Activated gamma-delta T cell treated with Interleukin-2 at 50 U/mL for 16 hours (primary cell): ENCODE measurements around the gene DENND1B.
A peak's percentile ranks its signal among the peaks of the same experiment; 100 is the strongest.

ENCODE experiments used
- DNase-seq: peaks from one replicate; pipeline ENCODE4 v3.0.0-alpha.2; 2020

Gene DENND1B

GRCh38 chr1:197775282-197776262 is at the start of gene DENND1B:
DENND1B (minus strand) TSS chr1:197775480; CDS start chr1:197775155, 325 bp downstream.
- DNase-seq = peak; percentile 77

- DNase-seq = no peak
Measured at GRCh38 chr1:197814306-197814705, 39.0 kb upstream of the DENND1B start.

GRCh38 chr1:197813741-197814140 is 38.5 kb upstream of the DENND1B start:
- no peak for DNase-seq

GRCh38 chr1:197811769-197812168 is 36.5 kb upstream of the DENND1B start:
- no peak for DNase-seq

- DNase-seq = no peak
Measured at GRCh38 chr1:197810812-197811211, 35.5 kb upstream of the DENND1B start.

GRCh38 chr1:197808880-197809279 is 33.6 kb upstream of the DENND1B start:
- no peak for DNase-seq

GRCh38 chr1:197807739-197808453 is 32.6 kb upstream of the DENND1B start:
- DNase-seq = no peak

GRCh38 chr1:197807216-197807615 is 31.9 kb upstream of the DENND1B start:
- no peak for DNase-seq

- no peak for DNase-seq
Measured at GRCh38 chr1:197806718-197807117, 31.4 kb upstream of the DENND1B start.

GRCh38 chr1:197801684-197802083 is 26.4 kb upstream of the DENND1B start:
- no peak for DNase-seq

GRCh38 chr1:197801111-197801482 is 25.8 kb upstream of the DENND1B start:
- no peak for DNase-seq

GRCh38 chr1:197800379-197801110 is 25.3 kb upstream of the DENND1B start:
- DNase-seq = no peak

- no peak for DNase-seq
Measured at GRCh38 chr1:197799271-197799670, 24.0 kb upstream of the DENND1B start.

- DNase-seq = no peak
Measured at GRCh38 chr1:197798492-197798891, 23.2 kb upstream of the DENND1B start.

- DNase-seq = no peak
Measured at GRCh38 chr1:197797010-197797409, 21.7 kb upstream of the DENND1B start.

GRCh38 chr1:197788741-197789739 is 13.8 kb upstream of the DENND1B start:
- DNase-seq = no peak

GRCh38 chr1:197787623-197788536 is 12.6 kb upstream of the DENND1B start:
- DNase-seq = no peak

GRCh38 chr1:197787056-197787455 is 11.8 kb upstream of the DENND1B start:
- DNase-seq = no peak

GRCh38 chr1:197786280-197786679 is 11.0 kb upstream of the DENND1B start:
- DNase-seq = no peak

GRCh38 chr1:197783510-197783948 is 8.2 kb upstream of the DENND1B start:
- no peak for DNase-seq
